ENCODE measurements around the gene FKBP4.

Gene FKBP4

DNA sequence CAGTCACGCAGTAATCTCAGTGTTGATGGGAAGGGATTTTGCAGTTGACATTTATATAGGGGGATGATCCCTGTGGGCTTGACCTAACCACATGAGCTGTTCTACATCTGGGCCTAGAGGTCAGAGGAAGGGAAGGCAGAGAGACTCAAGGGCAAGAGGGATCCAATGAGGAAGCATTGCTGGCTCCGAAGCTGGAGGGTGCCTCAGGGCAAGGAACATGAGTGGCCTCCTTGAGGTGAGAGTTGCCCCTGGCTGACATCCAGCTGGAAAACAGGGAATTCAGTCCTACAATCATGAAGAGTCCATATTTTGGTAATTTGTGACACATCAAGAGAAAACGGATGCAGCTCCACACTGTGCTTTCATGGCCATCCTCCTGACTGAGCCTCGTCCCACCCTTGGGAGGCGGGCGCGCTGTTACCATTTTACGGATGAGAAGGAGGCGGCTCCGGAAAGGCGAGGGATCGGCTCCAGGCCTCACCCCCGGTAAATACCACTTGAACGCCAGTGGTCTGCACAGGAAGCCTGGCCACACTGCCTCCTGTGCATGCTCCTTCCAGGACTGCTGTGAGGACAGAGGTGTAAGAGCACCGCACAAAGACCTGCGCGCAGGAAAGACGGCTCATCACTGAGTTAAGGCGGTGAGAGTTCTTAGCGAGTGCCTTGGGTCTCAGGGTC, 18.5 kb upstream of the FKBP4 start:
- no peak for DNase-seq (ENCODE audit: extremely low read depth in 1 of 2, low read depth in 1 of 2)

DNA sequence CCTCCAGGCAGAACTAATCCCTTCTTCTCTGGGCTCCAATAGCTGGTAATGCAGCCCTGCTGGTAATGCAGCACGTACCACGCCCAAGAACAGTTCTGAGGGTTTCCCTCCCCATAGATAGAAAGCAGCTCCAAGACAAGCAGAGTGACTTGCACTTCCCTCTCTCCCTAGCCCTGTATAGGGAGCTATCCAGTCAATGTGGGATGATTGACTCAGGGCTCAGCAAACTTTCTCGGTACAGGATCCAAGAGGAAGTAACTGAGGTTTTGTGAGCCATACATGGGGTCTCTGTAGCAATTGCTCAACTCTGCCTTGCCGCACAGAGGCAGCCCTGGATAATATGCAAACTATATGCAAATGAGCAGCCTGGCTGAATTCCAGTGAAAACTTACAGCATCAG, 15.5 kb upstream of the FKBP4 start:
- DNase-seq (ENCODE audit: extremely low read depth in 1 of 2, low read depth in 1 of 2): no peak

DNA sequence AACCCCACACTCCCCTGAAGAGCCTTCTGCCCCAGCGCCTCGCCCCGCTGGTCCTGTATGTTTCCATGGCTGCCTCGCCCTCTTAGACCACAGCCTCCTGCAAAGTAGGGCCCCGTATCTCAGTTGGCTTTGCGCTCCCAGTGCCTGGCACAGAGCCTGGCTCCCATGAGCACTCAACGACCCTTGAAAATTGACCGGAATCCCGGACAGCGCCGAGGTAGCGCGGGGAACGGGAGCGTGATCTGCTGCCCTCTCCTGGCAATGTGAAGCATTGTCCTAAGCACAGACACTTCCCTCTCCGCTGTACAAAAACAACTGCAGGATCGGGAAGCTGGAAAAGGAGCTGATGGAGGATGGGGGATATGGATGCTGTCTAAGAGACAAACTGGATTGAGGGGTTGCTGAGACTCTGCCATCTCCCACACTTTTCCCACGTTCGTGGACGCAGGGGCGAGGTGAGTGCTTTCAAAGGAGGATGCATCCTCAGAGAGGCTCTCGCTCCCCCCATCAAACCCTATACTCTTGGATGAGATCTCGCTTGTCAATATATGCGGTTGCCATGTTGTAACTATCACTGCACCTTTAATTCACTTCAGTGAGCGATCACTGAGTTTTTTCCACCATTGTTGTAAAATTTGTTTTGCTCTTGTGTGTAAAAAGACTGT, 10.7 kb upstream of the FKBP4 start:
- no peak for DNase-seq (ENCODE audit: extremely low read depth in 1 of 2, low read depth in 1 of 2)

DNA sequence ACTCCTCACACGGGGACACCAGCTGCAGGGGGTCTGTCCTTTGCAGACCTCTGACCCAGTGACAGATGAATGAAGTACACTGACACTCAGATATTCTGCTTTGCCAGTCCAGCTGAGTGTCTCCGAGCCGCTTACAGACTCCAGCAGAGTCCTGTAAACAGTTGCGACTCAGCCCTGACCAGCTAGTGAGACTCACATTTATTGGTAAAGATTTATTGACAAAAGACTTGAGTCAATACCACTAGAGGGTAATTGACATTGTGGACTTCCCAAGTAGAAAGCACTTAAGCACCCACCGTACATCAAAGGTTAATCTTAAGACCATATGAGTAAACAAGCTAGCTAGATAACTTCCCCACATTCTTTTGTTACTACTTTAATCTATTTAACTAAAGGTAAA, 9.8 kb upstream of the FKBP4 start:
- DNase-seq (ENCODE audit: extremely low read depth in 1 of 2, low read depth in 1 of 2): no peak

DNA sequence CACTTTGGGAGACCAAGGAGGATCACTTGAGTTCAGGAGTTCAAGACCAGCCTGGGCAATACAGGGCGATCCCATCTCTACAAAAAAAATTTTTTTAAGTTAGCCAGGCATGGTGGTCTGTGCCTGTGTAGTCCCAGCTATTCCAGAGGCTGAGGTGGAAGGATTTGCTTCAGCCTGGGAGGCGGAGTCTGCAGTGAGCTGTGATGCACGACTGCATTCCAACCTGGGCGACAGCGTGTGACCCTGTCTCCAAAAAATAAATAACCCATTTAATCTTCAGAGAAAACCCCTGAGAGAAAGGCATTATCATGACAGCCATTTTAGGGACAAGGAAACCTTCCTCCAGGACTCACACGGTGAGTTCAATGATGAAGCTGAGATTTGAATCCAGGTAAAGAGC, 3.7 kb upstream of the FKBP4 start:
- no peak for DNase-seq (ENCODE audit: extremely low read depth in 1 of 2, low read depth in 1 of 2)

DNA sequence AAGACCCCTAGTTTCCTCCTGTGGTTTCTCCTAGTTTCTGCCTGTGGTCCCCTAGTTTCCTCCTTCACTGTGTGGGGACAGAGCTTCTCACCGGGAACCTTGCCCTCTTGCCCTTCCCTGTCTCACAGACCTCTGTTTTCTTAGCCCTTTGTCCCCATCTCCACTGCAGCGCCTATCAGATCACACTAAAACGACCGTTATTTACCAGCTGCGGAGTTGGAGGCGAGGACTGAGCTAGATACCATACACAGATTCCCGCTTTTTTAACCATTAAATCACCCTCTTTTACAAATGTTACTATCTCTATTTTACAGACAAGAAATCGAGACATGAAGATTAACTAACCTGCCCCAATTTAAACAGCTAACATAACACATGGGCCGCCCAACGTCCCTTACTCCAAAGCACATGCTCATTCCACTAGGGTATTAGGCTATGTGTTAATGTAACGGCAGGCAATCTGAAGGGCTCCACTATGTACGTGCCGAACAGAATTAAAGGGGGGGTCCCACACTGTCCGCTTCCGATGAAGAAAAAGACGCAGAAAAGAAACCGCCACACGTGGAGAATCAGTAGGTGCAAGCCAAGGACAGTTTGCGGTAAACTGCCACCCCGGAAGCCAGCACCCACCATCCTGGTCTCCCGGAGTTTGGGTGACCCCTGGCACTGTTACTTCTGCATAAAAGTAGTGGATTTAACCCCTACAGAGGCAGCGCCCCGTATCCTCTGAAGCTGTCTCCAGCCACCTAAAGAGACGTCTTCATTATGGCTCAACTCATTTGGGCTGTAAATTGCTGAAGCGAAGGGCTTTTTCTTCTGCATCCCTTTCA, 1.9 kb upstream of the FKBP4 start:
- no peak for DNase-seq (ENCODE audit: extremely low read depth in 1 of 2, low read depth in 1 of 2)

DNA sequence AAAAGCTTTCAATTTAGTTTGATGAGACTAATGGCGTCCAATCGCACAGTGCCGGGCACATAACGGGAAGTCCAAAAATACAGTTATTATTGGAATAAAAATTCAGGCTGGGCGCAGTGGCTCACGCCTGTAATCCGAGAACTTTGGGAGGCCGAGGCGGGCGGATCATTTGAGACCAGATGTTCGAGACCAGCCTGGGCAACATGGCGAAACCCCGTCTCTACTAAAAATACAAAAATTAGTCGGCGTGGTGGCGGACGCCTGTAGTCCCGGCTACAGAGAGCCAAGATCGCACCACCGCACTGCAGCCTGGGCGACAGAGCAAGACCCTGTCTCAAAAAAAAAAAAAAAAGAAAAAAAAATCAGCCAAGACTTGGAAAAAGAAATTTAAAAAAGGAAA, 1.2 kb upstream of the FKBP4 start:
- no peak for DNase-seq (ENCODE audit: extremely low read depth in 1 of 2, low read depth in 1 of 2)

DNA sequence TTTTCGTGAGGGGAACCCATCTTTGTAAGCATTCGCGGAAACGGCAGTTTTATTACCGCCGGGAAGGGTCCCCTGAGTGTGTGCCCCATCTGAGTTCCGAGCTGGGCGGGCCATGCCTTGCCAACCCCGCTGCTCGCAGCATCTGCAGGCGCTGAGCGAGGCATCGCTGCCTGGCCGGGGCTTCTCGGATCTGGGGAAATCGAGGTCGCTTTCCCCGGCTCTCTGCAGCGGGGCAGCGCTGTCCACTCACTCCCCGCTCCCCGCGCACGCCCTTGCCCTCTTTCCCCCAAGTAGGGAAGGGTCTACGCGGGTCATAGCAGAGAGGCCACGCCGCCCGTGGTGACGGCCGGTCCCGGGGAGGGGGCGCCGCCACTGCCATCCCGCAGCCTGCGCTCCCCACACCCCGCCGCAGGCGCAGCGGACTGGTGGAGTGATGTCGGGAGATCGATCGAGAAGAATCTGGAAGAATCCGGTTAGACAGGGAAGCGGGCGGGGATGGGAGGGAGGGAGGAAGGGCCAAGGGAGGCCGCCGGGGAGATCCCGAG, 507 bp upstream of the FKBP4 start:
- no peak for DNase-seq (ENCODE audit: extremely low read depth in 1 of 2, low read depth in 1 of 2)

DNA sequence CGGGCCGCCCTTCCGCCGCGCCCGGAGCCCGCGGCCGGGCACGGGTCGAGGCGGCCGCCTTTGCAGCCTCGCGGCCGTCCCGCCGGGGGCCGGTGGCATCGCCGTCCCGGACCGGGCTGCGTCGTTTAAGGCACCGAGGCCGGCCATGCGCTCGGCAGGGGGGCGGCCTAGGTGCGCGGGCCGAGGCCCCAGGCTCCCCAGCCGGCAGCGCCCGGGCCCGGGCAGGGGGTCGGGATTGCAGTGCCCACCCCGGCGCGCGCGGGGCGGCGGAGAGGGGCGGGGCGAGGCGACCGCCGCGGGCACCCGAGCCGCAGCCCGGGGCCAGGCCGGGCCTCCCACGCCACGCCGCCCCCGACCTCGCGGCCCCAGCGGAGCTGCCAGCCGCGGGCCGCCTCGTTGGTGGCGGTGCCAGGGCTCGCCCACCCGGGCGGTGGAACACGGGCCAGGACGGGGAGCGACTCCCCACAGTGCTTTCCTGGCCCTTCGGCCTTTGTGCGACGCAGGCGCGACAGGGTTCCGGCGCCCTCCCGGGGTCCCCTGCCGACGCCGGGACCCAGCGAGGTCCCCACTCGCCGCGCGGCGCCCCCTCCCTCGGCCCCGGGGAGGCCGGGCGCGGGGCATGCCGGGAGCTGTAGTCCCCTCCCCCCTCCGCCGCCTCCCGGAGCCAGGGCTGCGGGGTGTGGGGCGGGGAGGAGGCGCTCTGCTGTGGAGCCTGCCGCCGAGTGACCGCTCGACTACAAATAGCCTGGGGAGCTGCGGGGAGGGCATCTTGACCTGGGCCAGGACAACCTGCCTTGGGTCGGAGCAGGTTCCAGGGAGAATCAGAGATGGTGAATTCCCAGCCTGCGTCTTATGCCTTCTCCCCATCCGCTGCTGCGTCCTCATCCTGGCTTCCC, 769 bp downstream of the FKBP4 start:
- DNase-seq (ENCODE audit: extremely low read depth in 1 of 2, low read depth in 1 of 2): peak in 1 of 2 donors; percentile 63

DNA sequence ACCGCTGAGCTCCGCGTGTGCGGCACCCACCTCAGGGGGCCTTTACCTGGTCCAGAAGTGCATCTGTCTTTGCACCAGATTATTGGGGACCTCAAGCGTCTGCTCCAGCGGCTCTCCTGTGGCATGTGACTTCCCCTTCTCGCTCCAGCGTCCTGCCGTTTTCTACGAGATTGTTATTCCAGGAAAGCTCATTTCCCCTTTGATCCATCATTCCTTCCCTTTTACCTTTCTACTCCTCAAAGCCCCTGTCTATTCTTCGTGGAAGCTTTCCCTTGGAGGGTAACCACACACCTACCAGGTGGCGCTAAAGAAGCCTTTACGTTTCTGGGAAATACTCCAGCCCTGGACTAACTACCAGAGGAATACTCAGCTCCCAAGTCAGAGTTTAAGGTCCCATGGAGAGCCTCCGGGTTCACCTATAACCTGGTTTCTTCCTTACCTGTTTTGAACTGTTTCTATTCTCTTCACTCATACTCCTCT, 1.5 kb downstream of the FKBP4 start:
- DNase-seq (ENCODE audit: extremely low read depth in 1 of 2, low read depth in 1 of 2): no peak

DNA sequence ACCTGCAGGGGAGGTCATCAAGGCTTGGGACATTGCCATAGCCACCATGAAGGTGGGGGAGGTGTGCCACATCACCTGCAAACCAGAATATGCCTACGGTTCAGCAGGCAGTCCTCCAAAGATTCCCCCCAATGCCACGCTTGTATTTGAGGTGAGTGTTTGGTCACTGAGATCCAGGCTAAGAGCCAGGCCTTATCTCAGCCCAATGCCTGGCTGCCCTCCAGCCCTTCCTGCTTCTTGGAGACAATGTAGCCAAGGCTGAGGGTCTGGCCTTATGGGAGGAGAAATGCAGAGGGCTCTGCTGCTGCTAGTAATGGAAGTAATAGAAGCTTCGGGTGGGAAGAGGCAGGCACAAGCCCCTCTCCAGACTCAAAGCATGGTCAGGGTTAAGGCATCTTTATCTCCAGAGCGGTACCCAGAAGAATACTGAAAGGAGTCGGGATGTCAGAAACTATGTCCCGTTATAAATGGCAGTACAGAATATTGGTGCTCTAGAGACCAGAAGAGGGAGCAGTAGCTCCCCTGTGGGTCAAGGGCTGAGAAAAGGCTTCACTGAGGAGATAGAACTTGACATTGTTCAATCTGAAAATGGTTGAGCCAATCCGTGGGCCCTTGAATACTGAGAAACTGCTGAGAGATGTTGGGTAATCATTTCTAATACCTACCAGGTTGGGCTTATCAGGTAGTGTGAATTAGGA, 3.1 kb downstream of the FKBP4 start:
- DNase-seq (ENCODE audit: extremely low read depth in 1 of 2, low read depth in 1 of 2): no peak

DNA sequence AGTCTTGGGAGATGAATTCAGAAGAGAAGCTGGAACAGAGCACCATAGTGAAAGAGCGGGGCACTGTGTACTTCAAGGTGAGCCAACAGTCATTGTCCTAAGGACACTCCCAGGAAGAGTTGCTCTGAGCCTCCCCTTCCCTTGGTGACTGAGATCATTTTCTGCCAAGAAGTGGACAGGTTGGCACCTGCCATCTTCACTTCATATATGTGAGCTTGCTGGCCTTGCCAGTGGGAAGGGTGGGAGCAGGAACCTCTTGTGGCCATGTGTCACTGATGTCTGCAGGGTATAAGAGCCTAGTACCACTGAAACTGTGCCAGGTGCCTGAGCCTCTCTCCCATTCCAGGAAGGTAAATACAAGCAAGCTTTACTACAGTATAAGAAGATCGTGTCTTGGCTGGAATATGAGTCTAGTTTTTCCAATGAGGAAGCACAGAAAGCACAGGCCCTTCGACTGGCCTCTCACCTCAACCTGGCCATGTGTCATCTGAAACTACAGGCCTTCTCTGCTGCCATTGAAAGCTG, 5.3 kb downstream of the FKBP4 start:
- DNase-seq (ENCODE audit: extremely low read depth in 1 of 2, low read depth in 1 of 2): no peak

DNA sequence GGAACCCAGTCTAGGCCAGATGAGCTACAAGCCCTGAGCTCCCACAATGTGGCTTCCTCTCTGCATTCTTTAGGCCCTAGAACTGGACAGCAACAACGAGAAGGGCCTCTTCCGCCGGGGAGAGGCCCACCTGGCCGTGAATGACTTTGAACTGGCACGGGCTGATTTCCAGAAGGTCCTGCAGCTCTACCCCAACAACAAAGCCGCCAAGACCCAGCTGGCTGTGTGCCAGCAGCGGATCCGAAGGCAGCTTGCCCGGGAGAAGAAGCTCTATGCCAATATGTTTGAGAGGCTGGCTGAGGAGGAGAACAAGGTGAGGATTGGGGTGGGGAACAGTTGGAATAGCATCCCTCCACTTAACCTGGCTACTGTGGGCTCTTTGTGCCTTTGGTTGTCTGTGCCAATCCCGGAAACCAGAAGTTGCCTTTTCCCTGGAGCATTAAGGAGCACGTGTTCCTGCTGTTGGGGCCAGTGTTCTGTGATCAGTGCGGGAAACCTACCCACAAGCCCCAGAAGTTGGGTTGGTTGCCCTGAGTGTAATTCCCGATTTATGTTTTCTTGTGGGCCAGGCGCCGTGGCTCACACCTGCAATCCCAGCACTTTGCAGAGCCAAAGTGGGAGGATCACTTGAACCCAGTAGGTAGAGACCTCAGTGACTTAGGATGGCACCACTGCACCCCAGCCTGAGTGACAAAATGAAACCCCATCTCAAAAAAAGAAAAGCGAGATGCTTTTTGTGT, 6.4 kb downstream of the FKBP4 start:
- no peak for DNase-seq (ENCODE audit: extremely low read depth in 1 of 2, low read depth in 1 of 2)

DNA sequence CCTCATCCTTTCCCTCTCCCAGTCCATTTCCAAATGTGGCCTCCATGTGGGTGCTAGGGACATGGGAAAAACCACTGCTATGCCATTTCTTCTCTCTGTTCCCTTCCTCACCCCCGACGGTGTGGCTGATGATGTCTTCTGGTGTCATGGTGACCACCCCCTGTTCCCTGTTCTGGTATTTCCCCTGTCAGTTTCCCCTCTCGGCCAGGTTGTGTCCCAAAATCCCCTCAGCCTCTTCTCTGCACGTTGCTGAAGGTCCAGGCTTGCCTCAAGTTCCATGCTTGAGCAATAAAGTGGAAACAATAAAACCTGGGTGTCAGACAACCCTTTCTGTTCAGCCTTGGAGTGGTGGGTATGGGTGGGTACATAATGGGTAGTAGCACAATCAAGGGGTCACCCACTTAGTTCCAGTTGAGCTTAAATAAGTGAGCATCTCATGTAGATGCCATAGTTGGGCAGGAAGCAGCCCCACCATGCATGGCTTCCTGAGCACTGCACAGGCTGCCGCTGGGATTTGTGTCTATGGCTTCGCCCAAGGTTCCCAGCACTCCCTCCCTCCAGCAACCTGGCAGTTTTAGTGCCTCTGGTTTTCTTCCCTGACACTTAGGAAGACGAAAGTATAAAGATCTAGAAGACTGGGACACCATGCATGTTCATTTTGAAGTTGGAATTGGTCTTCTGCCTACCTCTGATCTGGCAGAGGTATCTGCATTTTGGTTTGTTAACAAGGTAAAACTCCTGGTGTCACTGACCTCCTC, 9.0 kb downstream of the FKBP4 start:
- DNase-seq (ENCODE audit: extremely low read depth in 1 of 2, low read depth in 1 of 2): no peak

DNA sequence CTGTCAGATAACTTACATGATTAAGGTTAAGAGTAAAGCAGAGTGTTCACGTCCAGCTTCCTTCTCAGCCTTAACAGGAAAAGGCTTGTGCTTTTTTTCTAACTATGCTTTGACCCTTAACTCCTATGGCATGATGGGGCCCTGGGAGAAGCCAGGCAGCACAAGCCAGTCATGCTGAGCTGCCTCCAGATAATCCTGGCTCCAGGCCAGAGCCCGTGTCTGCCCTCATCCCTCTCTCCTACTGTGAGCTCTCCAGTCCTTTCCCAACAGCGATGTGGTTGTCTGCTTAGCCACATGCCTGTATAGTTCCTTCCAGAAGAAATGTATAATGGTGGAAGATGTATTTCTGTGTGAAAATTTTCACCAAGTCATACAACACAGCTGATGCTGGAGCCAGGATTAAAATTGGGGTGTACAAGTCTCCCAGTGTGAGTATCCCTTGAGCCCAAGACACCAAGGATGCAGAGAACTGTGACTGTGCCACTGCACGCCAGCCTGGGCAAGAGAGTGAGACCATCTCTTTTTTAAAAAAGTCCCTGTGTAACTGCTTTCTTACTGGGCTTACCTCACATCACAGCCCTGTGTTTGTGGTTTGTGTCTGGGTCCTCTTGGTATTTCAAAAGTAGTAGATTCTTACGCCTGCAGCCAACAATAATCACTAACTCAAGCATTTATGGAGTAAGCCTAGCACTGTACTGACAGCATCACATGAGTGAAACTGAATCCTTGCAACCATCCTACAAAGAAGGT, 9.8 kb downstream of the FKBP4 start:
- DNase-seq (ENCODE audit: extremely low read depth in 1 of 2, low read depth in 1 of 2): no peak

DNA sequence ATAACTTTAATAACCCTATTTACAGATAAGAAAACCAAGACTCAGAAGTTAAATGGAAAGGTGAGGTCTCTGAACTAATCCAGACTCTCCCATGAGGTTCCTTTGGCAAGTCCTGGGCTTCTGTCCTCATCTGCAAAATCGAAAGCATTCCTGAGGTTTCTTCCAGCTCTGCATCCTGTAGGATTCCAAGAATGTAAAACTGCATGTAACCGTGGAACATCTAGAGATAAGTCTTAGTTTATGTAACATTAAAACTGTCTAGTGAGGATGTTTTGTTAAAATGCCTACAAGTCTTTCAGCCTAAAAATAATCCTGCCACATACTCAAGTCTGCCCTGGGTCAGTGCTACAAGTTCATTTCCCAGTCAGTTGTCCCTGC, 10.4 kb downstream of the FKBP4 start:
- no peak for DNase-seq (ENCODE audit: extremely low read depth in 1 of 2, low read depth in 1 of 2)

DNA sequence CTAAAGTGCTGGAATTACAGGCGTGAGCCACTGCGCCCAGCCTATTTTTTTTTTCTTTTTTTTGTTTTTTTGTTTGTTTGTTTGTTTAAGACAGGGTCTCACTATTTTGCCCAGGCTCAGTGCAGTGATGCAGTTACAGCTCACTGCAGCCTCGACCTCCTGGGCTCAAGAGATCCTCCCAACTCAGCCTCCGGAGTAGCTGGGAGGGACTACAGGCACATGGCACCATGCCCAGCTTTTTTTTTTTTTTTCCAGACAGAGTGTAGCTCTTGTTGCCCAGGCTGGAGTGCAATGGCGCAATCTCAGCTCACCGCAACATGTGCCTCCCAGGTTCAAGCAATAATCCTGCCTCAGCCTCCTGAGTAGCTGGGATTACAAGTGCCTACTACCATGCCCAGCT, 11.9 kb downstream of the FKBP4 start:
- DNase-seq (ENCODE audit: extremely low read depth in 1 of 2, low read depth in 1 of 2): no peak

DNA sequence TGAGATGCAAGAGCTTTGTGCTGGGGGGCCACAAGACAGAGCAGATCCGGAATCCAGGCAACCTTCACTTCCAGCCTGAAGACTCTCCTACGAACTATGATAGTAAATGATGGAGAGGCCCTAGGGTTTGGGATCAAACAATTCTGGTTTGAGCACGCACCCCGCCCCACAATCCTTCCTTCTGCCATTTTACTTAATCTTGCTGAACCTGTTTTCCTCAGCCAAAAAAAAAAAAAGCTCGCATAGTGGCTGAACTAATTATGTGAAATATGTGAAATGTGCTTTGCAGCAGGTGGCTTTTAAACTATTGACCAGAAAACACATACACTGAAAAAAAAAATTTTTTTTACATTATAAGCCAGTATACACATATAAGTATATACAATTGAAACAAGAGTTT, 17.0 kb downstream of the FKBP4 start:
- no peak for DNase-seq (ENCODE audit: extremely low read depth in 1 of 2, low read depth in 1 of 2)
